K562 (cell line): ENCODE measurements around the gene FAM117B. TPM values are rescaled to one million over a fixed set of nuclear protein-coding genes. Genes with fewer than 3 reads are reported as not detected.

ENCODE experiments used
- CEBPB ChIP-seq: fragments of 450-650 bp; IDR thresholded peaks from 2 replicates; pipeline ENCODE4 v1.6.1; 2016; ENCODE audit warnings: missing genetic modification characterization, missing compliant biosample characterization
- COPS2 ChIP-seq: fragments of 450-650 bp; conservative IDR thresholded peaks from 2 replicates; pipeline ENCODE4 v1.6.1; 2016; ENCODE audit warnings: mild to moderate bottlenecking, moderate library complexity
- REST ChIP-seq, 2 experiments: fragments of 450-650 bp; formaldehyde crosslinking in 1 of 2; IDR thresholded peaks; 2 replicates each; pipeline versions ENCODE4 v1.4.0 to v1.6.1; 2014 to 2020; ENCODE audit warnings: mild to moderate bottlenecking in 2 of 2, borderline replicate concordance in 1 of 2, low read depth in 1 of 2
- SAFB ChIP-seq: fragments of 200-400 bp; formaldehyde crosslinking; IDR thresholded peaks from 2 replicates; pipeline ENCODE4 v1.6.1; 2017; ENCODE audit warnings: low read depth, low read length, borderline replicate concordance
- TOE1 ChIP-seq, 2 experiments: fragments of 450-650 bp in 1 of 2; sonication (generic) in 1 of 2; formaldehyde crosslinking in 1 of 2; IDR thresholded peaks; 2 replicates each; pipeline versions ENCODE4 v1.7.1 to v1.8.0; 2016 to 2022; ENCODE audit warnings: borderline replicate concordance in 2 of 2, mild to moderate bottlenecking in 2 of 2, antibody characterized with exemption in 1 of 2, inconsistent platforms in 1 of 2, low read depth in 1 of 2, missing genetic modification reagents in 1 of 2, moderate library complexity in 1 of 2
- ZBTB40 ChIP-seq, 2 experiments: fragments of 450-650 bp in 1 of 2; sonication (generic) in 1 of 2; formaldehyde crosslinking in 1 of 2; IDR thresholded peaks; 2 replicates each; pipeline versions ENCODE4 v1.7.1 to v1.9.0; 2016 to 2022; ENCODE audit warnings: inconsistent platforms in 1 of 2, mild to moderate bottlenecking in 1 of 2, missing genetic modification reagents in 1 of 2
- ZKSCAN1 ChIP-seq: fragments of 150-350 bp; IDR thresholded peaks from 2 replicates; pipeline ENCODE4 v1.6.1; 2016; ENCODE audit warnings: low read depth, low read length
- ZNF41 ChIP-seq: fragments of 250-450 bp; sonication (Bioruptor Pico); conservative IDR thresholded peaks from 2 replicates; pipeline ENCODE4 v1.4.0; 2020; ENCODE audit warnings: mild to moderate bottlenecking
- polyA plus RNA-seq, 8 experiments: library from polyadenylated mRNA; depleted of rRNA in 4 of 8; stranded (reverse) in 5 of 8; unstranded in 3 of 8; fragments of >200 nt; fragmentation: Nextera tagmentation in 2 of 8; fragmentation: Illumina TruSeq in 1 of 8; extraction: Ambion mirVana in 2 of 8; extraction: Trizol in 1 of 8; gene quantifications; 2 replicates each; pipeline versions ENCODE4 v1.2.1 to v1.2.3, GENCODE V29; 2011 to 2014; ENCODE audit warnings: inconsistent platforms in 1 of 8, missing spikeins in 1 of 8
- total RNA-seq, 7 experiments: library from RNA; depleted of rRNA in 6 of 7; stranded (reverse); fragments of >200 nt in 6 of 7; fragmentation: Illumina TruSeq in 2 of 7; extraction: Trizol in 2 of 7; gene quantifications; 2 replicates each; pipeline versions ENCODE4 v1.2.1 to v1.2.3, GENCODE V29; 2011 to 2021; ENCODE audit warnings: low replicate concordance in 1 of 7

Gene FAM117B
- total and polyA plus RNA-seq, 9 of the 15 experiments (the other 6 are each of a cell fraction or from before 2014, with no cell fraction given): 1.6 to 5.2 (median 2.6) TPM

- TF ChIP-seq REST (IDR thresholded peaks at IDR 0.05; ENCODE audit: borderline replicate concordance) (no peak), REST (CRISPR knock-in tag; IDR thresholded peaks at IDR 0.05; ENCODE audit: low read depth) (no peak), ZKSCAN1 (no peak), SAFB (peak; percentile 83; the same call in 1 of the 2 replicates), ZBTB40 (IDR thresholded peaks at IDR 0.05) (no peak), ZBTB40 (CRISPR knock-in tag; IDR thresholded peaks at IDR 0.05) (no peak), ZNF41 (CRISPR knock-in tag) (no peak), COPS2 (no peak), TOE1 (IDR thresholded peaks at IDR 0.05; ENCODE audit: borderline replicate concordance) (no peak), TOE1 (CRISPR knock-in tag; IDR thresholded peaks at IDR 0.05; ENCODE audit: borderline replicate concordance, low read depth) (no peak), CEBPB (no peak)
Measured at GRCh38 chr2:202634556-202635427, at the start of gene FAM117B (continued).
